GM12874 (cell line): Measurements from ENCODE around the gene GRK5.
A peak's percentile ranks its signal among the peaks of the same experiment; 100 is the strongest.

ENCODE experiments used
- CTCF ChIP-seq: IDR thresholded peaks from 2 replicates; pipeline ENCODE4 v1.5.1; 2011; ENCODE audit warnings: low read depth, mild to moderate bottlenecking, control low read depth, low read length, moderate library complexity; ENCODE audit not compliant: insufficient read depth

GRK5 gene

GRCh38 chr10:119203006-119203405, 4.4 kb upstream of the GRK5 start:
- TF ChIP-seq CTCF = no peak

DNA sequence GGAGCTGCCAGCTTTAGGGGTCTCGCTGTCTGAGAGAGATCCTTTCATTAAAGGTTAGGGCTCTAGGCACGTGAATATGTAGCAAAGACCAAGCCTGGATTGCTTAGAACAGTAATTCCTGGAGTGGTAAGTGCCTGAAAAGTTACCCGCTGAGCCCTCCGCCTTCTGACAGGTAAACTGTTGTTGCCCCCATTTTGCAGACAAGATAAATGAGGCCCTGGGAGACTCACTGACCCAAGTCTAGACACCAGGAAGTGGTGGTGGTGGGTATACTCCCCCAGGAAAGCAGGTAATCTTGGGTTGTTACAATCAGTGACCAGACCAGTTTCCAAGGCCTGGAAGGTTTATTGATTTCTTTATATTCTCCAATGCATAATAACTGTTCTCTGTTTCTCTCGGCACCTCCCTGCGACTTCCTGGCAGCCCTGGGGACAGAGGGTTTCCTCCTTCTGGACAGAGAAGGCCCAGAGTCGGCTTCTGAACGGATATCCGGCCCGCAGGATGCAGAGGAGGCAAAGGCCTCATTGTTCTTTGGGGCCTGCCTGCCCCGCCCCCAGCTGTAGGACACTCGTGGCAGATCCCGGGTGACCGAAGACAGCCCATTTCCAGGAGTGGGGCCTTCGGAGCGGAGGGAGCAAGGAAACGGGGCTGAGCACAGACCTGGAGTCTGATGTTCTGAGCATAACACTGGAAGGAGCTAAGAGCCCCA, 1.3 kb upstream of the GRK5 start:
- TF ChIP-seq CTCF = no peak

DNA sequence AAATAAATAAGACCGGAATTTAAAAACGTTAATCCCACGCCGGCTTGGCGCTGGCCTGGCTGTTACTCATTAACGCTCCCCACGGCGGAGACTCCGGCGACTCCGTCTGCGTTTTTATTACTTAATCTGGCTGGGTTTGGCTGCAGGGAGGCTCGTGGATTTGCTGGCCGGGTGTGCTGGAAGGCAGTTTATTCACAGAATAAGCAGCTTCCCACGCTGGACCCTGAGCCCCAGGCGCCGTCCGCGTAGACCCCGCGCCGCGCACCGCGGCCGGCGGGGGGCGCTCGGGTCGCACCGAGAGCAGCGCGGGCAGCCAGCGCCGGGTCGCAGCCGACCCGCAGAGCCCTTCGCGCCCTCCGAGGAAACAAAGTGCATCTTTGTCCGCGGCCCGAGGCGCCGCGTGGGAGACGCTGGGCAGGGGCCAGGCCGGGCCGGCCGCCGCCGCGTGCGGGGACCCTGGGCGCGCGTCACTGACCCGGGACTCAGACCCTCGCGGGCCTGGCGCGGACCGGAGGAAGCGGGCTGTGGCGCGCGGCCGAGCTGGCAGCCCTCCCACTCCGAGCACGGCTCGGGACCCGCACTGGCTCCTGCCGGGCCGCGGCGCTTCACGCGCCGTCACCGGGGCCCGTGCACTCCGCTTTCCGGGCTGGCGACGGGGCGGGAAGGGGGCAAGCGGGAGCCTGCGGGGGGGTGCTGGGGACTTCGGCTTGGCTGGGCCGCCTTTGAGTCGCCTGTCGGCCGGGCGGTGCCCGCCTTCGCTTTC, 587 bp upstream of the GRK5 start:
- TF ChIP-seq CTCF = peak; percentile 83

GRCh38 chr10:119207713-119208552, 562 bp downstream of the GRK5 start:
- TF ChIP-seq CTCF = no peak

- TF ChIP-seq CTCF = no peak
Measured at GRCh38 chr10:119208553-119208940, 1.2 kb downstream of the GRK5 start.

DNA sequence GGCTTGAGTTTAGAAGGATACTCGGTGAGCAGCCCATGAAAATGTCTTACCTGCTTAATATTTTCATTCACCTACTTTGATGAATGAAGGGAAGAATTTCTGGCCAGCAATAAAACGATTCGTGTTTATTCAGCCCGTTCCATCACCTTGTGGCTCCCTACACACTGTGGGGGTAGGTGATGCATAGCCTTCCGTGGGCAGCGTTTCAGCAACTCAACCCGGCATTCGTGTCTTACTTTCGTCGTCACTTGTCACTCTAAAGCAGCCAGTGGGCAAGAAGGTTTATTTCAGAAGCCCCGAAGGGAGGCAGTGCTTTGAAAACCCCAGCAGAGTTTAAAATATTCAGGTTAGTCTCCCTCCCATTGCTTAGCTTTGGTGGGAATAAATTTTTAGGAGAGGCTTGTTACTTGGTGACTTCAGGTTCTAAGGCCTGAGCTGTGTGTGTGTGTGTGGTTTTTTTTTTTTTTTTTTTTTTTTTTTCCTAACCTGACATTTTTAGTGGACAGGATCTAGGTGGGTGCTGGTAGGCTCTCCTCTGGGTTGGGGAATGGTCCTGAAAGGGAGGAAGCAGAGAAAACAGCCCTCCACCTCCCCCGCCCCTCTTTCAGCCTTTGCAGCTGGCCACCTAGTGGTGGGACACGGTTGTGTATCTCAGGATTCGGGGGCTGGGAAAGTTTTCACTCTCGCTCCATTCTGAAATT, 1.8 kb downstream of the GRK5 start:
- TF ChIP-seq CTCF = peak; percentile 89
